HG02798 (cell line): ENCODE data around the gene RXYLT1.
"Not testable (repeated sequence)": the region's sequence is repeated elsewhere in the genome, so short reads cannot be mapped to it uniquely, and the experiment has no call there.

Experiments used
- ATAC-seq: cut with Tn5 transposase; IDR thresholded peaks from one replicate; pipeline ENCODE4 v1.9.1; 2021; ENCODE audit warnings: mild to moderate bottlenecking; ENCODE audit not compliant: unreplicated experiment, poor library complexity

Gene RXYLT1, protein sequence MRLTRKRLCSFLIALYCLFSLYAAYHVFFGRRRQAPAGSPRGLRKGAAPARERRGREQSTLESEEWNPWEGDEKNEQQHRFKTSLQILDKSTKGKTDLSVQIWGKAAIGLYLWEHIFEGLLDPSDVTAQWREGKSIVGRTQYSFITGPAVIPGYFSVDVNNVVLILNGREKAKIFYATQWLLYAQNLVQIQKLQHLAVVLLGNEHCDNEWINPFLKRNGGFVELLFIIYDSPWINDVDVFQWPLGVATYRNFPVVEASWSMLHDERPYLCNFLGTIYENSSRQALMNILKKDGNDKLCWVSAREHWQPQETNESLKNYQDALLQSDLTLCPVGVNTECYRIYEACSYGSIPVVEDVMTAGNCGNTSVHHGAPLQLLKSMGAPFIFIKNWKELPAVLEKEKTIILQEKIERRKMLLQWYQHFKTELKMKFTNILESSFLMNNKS

GRCh38 chr12:63779498-63780481, at the start of gene RXYLT1:
Gene RXYLT1, plus strand, starts transcription at chr12:63779909. Its CDS starts 52 bp downstream, at chr12:63779961.
- peak; percentile 98 for ATAC-seq

DNA sequence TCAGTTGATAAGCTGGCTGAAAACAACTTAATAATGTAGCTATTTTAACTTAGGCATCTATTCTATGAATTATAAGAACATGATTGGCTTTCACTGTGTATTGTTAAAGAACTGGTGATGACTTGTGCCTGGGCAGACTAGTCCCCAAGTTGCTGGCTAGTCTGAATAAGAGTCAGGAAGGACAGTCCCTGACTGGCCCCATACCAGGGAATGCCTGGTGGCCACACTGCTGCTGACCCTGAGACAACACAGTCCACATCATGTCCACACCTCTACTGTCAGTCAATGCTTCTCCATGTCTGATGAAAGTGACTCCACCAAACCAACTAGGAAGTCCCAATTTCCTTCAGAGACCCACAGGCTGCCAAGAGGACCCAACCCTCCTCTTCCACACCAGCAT, 46.9 kb upstream of the RXYLT1 start:
- ATAC-seq, result not testable (repeated sequence)

GRCh38 chr12:63733585-63733984, 46.1 kb upstream of the RXYLT1 start:
- ATAC-seq, result not testable (repeated sequence)

GRCh38 chr12:63740551-63740950, 39.2 kb upstream of the RXYLT1 start:
- not testable (repeated sequence) for ATAC-seq

- ATAC-seq, result not testable (repeated sequence)
These were observed 38.3 kb upstream of the RXYLT1 start for GRCh38 chr12:63741431-63741830.

DNA sequence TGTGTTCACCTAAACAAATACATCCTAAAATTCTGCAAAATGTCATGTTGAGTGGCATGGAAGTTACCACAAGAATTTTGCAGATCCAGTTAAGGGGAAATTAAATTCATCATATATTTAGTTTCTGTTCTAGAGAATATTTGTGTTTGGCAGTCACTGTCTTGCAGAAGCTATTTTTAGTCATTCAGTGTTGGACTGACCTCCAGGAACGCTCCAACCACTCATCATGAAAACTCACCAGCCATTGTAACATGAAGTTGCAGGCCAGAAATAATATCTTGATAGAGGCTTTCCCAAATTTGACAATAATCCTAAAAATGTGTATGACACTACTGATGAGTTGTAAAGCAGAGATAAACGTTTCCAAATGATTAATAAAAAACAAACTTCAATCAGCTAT, 35.6 kb upstream of the RXYLT1 start:
- ATAC-seq, result not testable (repeated sequence)

GRCh38 chr12:63746470-63746869, 33.2 kb upstream of the RXYLT1 start:
- ATAC-seq, result not testable (repeated sequence)

DNA sequence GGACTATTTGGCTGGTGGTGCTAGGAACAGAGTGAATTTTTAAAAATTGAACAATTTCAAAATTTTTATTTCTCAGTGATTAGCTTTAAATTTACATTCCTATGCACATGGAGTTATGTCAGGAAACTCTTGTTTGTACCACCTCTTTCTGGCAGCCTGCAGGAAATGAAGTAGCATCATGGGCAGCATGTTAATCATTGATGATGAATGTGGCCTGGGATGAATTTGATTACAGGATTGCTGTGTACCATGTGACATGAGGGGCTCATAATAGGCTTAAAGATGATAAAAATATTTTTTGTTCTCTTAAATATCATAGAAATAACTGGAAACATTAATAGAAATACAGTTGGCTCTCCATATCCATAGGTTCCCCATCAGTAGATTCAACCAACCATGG, 32.6 kb upstream of the RXYLT1 start:
- ATAC-seq, result not testable (repeated sequence)

DNA sequence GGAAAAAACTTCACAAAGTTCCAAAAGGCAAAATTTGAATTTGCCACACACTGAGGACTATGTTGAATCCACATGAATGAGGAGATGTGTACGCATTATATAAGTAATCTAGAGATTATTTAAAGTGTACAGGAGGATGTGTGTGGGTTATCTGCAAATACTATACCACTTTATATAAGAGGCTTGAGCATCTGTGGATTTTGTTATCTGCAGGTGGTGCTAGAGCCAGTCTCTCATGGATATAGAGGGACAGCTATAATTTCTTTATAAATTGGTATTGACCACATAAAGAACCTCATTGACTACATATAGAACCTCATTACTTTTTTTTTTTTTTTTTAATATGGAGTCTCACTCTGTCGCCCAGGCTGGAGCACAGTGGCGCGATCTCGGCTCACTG, 32.2 kb upstream of the RXYLT1 start:
- no peak for ATAC-seq

DNA sequence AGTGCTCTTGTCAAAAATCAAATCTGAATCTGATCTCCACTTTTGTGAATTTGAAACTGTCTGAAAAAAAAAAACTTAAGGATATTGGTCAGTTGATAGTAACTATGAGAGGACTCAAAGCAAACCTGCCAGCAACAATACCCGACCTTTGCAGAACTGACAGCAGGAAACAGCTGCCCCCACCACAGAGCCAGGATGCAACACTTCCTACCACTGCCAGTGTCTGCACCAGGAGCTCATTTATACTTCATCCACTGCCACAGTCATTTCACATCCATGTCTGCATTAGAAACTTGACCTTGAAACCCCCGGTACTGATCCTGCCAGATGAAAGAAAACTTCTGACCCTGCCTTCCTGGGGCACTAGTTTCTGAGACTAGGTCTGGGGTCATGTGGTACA, 27.4 kb upstream of the RXYLT1 start:
- ATAC-seq, result no peak

DNA sequence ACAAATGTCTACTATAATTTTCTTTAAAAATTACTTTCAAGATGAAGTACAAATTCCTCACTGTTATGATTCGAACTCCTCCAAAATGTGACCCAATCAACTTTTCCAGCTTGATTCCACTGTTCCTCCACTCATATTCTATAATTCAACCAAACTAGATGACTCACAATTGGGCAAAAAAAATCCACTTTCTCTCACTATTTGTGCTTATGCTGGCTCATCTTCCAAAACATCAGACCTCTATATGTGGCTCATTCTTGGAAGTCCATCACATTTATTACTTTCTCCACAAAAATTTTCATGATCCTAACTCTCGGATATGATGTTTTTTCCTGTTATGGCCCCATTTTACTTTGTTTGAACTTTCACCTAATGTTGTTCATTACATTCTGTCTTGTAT, 26.9 kb upstream of the RXYLT1 start:
- no peak for ATAC-seq

DNA sequence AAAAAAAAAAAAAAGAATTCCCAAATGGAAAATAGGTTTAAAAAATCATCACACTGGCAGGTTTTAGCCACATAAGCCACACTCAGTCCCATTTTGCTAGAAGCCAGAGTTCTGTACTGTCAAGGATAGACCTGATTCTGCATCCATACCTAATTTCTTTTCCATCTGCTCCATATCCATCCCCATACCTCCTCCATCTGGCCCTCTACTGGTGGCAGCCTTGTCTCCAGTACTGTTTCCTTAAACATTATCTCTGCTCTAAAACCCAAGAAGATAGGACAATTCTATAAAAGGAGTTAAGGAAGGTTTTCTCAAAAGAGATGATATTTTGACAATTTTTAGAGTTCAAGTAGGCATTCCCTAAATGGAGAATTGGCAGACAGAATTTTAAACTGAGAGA, 26.0 kb upstream of the RXYLT1 start:
- no peak for ATAC-seq

DNA sequence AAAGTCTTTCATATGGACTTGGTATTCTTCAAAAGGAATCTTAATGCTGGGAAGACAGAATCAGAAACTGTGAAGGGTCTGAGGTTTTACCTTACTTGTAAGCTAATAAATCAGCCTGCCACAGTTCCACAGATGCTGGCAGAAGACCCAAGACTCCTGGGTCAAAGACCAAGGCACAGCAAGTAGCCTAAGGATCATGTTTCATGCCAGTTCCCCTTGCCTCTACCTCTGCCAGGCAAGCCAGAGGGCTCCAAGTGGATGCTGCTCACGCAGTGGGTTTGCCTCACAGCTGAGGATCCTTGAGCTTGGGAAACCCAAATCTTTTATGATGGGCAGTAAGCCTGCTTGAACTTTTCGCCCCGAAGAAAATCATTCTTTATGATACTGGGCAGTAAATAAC, 15.2 kb upstream of the RXYLT1 start:
- no peak for ATAC-seq

- ATAC-seq, result no peak
These were observed 13.2 kb upstream of the RXYLT1 start for GRCh38 chr12:63766498-63766897.

- no peak for ATAC-seq
These were observed 9.3 kb upstream of the RXYLT1 start for GRCh38 chr12:63770375-63770774.

- no peak for ATAC-seq
These were observed 2.4 kb upstream of the RXYLT1 start for GRCh38 chr12:63777340-63777739.

GRCh38 chr12:63782466-63782865, 2.8 kb downstream of the RXYLT1 start:
- ATAC-seq, result no peak

DNA sequence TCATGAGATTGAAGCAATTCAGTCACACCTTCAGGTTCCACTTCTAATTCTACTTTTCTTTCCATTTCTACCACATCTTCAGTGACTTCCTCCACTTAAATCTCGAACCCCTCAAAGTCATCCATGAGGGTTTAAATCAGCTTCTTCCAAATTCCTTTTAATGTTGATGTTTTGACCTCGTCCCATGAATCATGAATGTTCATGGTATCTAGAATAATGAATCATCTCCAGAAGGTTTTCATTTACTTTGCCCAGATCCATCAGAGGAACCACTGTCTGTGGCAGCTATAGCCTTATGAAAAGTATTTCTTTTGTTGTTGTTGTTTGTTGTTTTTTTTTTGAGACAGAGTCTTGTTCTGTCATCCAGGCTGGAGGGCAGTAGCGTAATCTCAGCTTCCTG, 7.6 kb downstream of the RXYLT1 start:
- no peak for ATAC-seq

GRCh38 chr12:63790608-63790945, 10.9 kb downstream of the RXYLT1 start:
- ATAC-seq, result no peak

- ATAC-seq, result no peak
These were observed 12.6 kb downstream of the RXYLT1 start for GRCh38 chr12:63792338-63792737.

DNA sequence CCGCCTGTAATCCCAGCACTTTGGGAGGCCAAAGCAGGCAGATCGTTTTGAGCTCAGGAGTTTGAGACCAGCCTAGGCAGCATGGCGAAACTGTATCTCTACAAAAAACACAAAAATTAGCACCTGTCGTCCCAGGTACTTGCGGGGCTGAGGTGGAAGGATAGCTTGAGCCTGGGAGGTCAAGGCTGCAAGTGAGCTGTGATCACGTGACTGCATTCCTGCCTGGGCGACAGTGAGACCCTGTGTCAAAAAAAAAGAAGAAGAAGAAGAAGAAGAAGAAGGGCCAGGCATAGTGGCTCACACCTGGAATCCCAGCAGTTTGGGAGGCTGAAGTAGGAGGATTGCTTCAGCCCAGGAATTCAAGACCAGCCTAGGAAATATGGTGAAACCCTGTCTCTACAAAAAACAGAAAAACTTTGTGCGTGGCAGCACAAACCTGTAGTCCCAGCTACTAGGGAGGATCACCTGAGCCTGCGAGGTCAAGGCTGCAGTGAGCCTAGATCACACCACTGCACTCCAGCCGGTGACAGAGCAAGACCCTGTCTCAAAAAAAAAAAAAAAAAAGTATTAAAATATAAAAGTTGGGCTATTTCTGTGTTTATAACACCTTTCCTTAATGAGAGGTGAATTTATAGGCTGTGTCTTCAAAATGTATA, 15.5 kb downstream of the RXYLT1 start:
- no peak for ATAC-seq
